Left kidney (tissue), 2 donors: Measurements from ENCODE around the gene KLC4. TPM values are rescaled to one million over a fixed set of nuclear protein-coding genes. Genes with fewer than 3 reads are reported as not detected.
A peak's percentile ranks its signal among the peaks of the same experiment; 100 is the strongest.
"Not testable (repeated sequence)": the region's sequence is repeated elsewhere in the genome, so short reads cannot be mapped to it uniquely, and the experiment has no call there.

ENCODE experiments used
- DNase-seq: peaks from one replicate; pipeline ENCODE4 v3.0.0-alpha.2; 2013
- polyA plus RNA-seq: library from polyadenylated mRNA; unstranded; fragments of 120-200 nt; gene quantifications from one replicate; pipeline ENCODE4 v1.2.1, GENCODE V29; 2013; ENCODE audit not compliant: insufficient read length

Gene KLC4
- polyA plus RNA-seq, 1 donor = 72.4 TPM

DNA sequence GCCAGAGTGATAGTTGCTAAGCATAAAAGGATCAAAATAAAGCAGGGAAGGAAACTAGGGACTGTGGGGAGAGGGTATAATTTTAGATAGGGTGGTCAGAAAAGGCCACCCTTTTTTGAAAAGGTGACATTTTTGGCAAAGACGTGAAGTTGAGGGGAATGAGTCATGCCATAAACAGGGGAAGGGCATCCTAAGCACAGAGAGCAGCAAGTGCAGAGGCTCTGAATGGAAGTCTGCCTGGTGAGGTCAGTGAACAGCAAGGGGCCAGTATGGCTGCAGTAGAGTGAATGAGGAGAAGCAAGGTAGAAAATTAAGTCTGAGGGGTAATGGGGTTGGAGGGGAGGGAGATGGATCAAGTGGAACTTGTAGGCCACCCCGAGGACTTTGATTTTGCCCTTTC, 2.4 kb downstream of the KLC4 start:
- DNase-seq = no peak

GRCh38 chr6:43062818-43063217, 3.4 kb downstream of the KLC4 start:
- DNase-seq = no peak

GRCh38 chr6:43070028-43070632, 10.7 kb downstream of the KLC4 start:
- peak; percentile 59 for DNase-seq

DNA sequence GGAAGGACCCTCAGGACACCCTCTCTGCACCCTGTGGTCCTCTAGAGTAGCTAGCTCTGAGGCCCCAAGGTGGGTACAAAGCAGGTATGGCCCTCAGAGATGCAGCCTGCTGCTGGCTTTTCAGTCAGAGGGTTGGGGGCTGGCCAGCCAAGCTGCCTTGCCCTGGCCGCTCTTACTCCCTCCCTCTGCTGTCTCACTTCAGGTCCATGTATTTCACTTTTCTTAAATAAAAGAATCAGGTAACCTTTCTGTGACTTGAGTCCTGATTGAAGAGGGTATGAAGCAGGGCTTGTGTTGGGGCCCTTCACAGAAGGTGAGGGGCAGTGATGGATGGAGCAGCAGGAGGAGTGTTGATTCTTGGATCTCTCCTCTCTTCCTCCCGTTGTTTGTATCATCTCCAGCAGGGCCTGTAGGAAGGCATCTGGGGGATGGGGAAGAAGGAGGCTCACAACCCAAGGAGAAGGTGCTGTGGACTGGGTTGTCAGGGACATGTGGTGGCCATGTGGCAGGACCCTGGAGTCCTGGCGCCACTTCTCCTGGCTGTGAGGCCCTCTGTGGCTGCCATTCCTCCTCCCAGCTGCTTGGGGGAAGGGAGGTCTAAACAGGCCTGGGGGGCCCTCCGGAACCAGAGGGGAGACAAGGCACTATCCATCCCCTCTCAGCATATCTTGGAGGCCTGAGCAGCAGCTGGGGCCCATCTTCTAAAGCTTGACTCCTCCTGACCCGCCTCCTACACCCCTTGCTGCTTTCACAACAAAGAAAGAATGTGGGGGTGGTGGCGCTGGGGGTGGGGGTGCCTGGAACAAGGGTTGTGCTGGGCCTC, 15.6 kb downstream of the KLC4 start:
- DNase-seq = peak; percentile 84

DNA sequence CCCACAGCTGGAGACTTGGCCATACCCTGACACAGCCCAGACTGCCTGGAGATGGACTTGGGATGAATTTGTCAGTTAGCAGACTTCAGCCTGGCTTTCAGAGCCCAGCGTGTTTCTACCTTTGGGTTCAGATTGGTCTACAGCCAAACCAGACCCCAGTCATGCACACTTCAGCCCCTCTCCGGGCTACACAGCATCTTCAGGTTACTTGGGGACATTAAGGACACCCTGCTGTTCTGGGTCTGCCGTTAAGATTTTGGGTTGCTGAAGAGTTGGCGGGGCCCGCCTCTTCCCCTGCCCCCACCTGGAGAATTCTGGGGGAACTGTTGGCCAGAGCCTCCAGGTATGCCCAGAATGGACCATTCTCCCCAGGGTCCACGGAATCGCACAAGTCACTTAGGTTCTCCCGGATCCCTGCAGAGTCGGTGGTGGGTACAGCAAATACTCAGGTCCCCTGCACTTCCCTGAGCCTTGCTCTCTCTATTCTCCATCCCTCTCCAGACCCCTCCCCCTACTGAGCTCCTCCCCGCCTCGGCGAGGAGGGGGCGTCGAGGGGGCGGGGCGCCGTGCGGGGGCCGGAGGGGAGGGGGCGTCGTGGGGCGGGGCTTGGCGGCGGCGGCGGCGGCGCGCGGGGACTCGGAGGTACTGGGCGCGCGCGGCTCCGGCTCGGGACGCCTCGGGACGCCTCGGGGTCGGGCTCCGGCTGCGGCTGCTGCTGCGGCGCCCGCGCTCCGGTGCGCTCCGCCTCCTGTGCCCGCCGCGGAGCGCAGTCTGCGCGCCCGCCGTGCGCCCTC, 16.4 kb downstream of the KLC4 start, which contains the start of gene PTK7:
Gene PTK7 (plus strand): TSS at position 645 of the 794 bp plus-strand sequence. CDS start 175 bp downstream, outside the sequence.
- peak; percentile 87 for DNase-seq

DNA sequence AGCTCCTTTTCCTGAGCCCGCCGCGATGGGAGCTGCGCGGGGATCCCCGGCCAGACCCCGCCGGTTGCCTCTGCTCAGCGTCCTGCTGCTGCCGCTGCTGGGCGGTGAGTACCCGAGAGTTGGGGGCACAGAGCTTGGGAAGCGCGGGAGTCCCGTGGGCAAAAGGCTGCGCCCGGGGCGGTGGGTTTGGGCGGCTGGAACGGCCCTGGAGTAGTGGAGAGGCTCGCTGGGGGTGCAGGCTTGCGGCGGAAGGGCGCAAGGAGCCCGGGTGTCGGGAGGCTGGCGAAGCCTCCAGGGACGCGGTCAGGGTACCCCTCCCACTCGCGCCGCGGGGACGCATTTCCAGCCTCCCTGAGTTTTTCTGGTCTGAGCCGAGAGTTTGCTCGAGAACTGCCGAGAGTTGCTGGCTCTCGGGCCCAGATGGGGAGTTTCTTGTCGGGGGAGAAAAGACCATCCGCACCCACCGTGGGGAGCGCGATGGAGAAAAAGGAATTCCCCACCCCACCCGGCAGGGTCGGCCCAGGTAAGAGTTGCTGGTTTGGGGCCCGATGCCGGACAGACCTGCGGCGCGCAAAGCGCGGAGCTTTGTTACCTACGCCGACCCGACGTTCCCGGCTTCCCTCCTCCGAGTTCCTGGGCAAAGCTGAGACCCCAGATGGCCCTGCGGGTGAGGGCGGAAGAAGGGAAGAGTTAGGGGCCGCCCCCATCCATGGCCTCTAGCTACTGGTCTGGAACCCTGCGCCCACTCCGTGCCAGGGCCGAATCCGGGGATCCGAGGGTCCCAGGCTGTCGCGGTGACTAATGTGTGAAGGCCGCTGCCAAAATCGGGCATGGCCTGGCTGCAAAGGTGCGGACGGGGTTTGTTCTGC, 17.3 kb downstream of the KLC4 start:
- peak; percentile 53 for DNase-seq

DNA sequence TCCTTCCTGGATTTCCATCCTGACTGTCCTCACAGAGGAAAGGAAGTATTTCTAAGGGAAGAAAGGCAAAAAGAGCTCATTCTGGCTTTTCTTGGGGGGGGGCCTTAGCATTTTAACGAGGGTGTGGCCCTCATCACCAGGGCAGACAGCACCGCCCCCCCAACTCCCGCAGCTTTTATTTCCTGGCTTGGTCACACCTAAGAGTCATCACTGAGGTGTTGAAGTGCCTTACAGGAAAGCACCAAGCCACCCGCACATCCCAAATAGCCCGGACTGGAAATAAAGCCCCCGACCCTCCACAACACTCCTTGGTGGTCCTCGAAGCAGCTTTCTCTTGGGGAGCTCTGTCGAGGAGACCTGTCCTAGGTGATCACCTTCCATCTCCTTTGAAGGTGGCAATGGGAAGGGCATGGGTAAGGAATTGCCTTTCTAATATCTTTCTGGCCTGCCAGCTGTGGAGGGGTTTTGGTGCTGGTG, 17.9 kb downstream of the KLC4 start:
- no peak for DNase-seq

GRCh38 chr6:43077981-43078511, 18.6 kb downstream of the KLC4 start:
- DNase-seq = no peak

- DNase-seq = peak; percentile 50
Observed at GRCh38 chr6:43078691-43079090, 19.3 kb downstream of the KLC4 start.

DNA sequence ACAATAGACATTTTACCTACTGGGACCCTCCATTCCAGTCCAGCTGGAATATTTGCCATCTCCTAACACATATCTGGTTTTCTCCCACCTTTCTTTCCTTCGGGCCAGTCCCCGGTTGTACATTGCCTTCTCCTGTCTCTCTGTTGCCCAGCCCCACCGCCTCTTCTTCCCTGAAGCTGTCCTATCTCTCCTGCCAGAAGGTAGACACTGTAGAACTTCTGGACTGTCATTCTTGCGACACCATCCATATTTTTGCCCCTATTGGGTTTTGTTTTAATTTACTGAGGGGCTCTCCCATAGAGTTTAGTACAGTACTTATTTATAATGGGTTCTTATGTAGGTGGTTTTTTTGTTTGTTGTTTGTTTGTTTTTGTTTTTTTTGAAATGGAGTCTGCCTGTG, 21.6 kb downstream of the KLC4 start:
- DNase-seq = no peak

DNA sequence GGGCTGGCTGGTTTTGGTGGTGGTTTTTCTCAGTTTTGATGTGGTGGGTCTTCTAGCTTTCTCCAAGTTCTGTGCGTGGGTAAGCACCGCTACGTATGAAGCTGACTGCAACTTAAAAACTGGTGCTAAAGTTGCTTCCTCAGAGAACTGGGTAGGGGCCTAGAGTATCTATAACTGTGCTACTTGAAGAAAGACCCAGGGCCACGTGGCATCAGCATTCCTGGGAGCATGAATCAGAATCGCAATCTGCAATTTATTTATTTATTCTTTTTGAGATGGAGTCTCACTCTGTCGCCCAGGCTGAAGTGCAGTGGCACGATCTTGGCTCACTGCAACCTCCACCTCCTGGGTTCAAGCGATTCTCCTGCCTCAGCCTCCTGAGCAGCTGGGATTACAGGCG, 22.5 kb downstream of the KLC4 start:
- not testable (repeated sequence) for DNase-seq

DNA sequence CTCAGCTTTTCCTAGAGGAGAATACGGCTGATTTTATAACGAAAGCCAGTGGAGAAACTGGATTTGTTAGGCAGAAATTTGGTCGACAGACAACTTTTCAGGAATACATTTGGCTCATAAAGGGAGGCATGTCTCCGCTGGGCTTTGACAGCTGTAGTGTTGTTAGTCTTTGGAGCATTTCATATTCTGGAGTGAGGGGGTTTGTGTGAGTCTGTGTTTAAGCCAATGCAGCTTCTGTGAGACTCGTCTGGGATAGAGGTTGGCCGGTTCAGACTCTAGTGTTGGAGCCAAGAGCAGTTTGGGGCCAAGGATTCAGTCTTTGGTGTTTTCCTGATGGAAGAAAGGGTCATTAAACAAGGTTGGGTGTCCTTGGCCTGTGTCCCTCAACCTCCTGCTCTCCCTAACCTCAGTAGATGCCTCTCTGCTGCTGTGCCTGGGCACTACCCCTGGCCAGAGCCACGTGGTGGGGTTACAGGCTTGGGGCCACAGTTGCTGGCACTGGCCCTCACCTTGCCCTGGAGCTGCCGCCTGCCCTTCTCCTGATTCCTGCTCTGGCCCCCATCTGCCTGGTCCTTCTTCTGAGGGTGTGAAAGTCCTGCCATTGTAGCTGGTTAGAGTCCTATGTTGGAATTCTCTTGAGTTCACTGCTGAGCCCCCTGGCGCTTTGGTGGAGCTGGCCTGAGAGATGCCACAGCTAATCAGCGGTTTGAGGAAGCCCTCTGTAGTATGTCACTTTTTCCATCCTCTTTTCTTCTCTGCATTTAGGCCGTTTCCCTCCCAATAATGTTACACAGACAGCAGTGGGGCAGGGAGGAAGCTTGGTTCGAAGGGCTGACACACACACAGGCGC, 23.6 kb downstream of the KLC4 start:
- DNase-seq = no peak

DNA sequence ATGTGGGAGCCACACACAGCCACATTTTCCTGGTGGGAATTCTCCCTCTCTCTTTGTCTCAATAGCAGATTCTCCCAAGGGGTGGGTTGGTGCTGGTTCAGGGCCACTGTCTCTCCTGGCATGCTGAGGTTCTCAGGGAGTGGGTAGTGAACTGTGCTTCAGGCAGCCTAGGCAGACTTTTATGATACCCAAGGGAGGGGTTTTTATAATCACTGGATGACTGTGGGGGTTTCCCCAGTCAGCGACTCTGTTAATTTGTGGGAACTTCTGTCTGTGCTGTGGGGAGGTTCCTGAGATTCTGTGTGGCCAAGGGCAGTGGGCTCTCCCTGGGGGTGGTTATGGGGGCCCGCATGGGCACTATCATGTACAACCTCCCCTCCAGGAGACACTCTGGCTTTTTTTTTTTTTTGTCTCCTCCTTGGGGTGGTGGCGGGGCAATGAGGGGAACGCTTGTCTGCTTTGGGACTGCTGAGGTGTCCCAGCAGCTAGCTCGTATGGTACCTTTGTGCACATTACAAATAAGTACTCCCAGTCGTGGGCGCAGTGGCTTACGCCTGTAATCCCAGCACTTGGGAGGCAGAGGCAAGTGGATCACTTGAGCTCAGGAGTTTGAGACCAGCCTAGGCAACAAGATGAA, 26.7 kb downstream of the KLC4 start:
- DNase-seq = no peak

- DNase-seq = no peak
Observed at GRCh38 chr6:43088654-43089056, 29.2 kb downstream of the KLC4 start.

DNA sequence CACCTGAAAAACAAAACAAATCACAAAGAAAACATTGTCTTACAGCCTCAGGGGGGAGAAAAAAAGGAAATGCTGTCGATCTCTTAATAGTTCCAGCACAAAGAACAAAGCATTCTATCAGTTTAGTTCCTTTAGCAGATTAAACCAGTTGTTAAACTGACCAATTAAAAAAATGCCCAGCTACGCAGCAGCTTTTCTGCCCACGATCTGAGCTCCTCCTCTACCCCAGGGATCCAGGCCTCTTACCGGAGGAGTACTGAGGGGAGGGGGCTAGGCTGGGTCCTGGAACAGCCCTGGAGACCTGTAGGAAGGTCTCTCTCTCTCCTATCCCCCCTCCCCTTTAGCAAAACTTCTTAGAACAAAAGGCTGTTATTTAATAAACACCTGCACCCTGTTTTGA, 30.0 kb downstream of the KLC4 start:
- peak; percentile 57 for DNase-seq

GRCh38 chr6:43089874-43090558, 30.6 kb downstream of the KLC4 start:
- DNase-seq = peak; percentile 46

DNA sequence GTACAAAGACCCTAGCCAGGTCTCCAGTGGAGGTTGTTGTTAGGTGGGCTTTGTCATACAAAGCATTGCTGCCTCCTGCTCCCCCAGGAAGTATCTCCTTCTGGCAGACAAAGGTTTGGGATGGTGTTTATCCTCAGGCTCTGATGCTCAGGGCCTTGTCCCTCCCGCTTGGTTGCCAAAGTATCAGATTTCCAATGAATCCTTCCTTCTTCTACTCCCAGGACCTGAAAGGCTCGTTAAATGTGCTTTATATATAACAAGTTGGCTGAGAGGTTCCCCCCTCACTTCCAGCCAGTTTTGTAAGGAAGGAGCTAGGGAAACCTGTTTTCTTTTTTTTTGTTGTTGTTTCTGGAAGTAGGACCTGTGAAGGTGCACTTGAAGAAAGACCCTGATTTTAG, 31.1 kb downstream of the KLC4 start:
- peak; percentile 77 for DNase-seq

- no peak for DNase-seq
Observed at GRCh38 chr6:43091020-43091419, 31.6 kb downstream of the KLC4 start.

- DNase-seq = no peak
Observed at GRCh38 chr6:43091436-43091991, 32.1 kb downstream of the KLC4 start.
